Small intestine (tissue), 7 donors: Measurements from ENCODE around the gene POLR3G. TPM values are rescaled to one million over a fixed set of nuclear protein-coding genes. Genes with fewer than 3 reads are reported as not detected.

Experiments used
- DNase-seq, 2 donors: peaks; one replicate each; pipeline versions ENCODE4 v3.0.0 to v3.0.0-alpha.2; 2013
- FAIRE-seq: peaks from 2 replicates; lab custom pipeline; 2012; peaks lifted over from hg19 to GRCh38; lab: Jason Lieb, UNC
- H3K27ac ChIP-seq, 3 donors: one replicate each; pipeline ENCODE4 v1.5.1; 2013; ENCODE audit warnings: low read length in 2 of 3, mild to moderate bottlenecking in 2 of 3, control low read depth in 1 of 3, inconsistent platforms in 1 of 3, low read depth in 1 of 3, moderate library complexity in 1 of 3
- H3K27me3 ChIP-seq, 3 donors: one replicate each; pipeline ENCODE4 v1.6.1; 2013; ENCODE audit warnings: low read length in 3 of 3, inconsistent platforms in 1 of 3; ENCODE audit not compliant: control insufficient read depth in 3 of 3, insufficient read depth in 3 of 3
- H3K36me3 ChIP-seq, 3 donors: one replicate each; pipeline ENCODE4 v1.6.1; 2013; ENCODE audit warnings: low read length in 3 of 3, inconsistent platforms in 1 of 3, low read depth in 1 of 3, mild to moderate bottlenecking in 1 of 3, moderate library complexity in 1 of 3; ENCODE audit not compliant: control insufficient read depth in 3 of 3, insufficient read depth in 2 of 3
- H3K4me1 ChIP-seq, 3 donors: one replicate each; pipeline ENCODE4 v1.6.1; 2013; ENCODE audit warnings: low read length in 2 of 3, inconsistent platforms in 1 of 3, low read depth in 1 of 3, mild to moderate bottlenecking in 1 of 3, moderate library complexity in 1 of 3; ENCODE audit not compliant: control insufficient read depth in 3 of 3, insufficient read depth in 2 of 3
- H3K4me3 ChIP-seq, 3 donors: one replicate each; pipeline ENCODE4 v1.5.1; 2013; ENCODE audit warnings: low read length in 3 of 3, control low read depth in 1 of 3, inconsistent platforms in 1 of 3, low read depth in 1 of 3, mild to moderate bottlenecking in 1 of 3, moderate library complexity in 1 of 3
- H3K9me3 ChIP-seq, 2 donors: one replicate each; pipeline ENCODE4 v1.6.1; 2013; ENCODE audit warnings: low read depth in 1 of 2, low read length in 1 of 2; ENCODE audit not compliant: control insufficient read depth in 2 of 2, insufficient read depth in 1 of 2
- WGBS, 3 donors: extraction: QIAGEN DNeasy Blood & Tissue Kit; methylation state at CpG; one replicate each; pipeline ENCODE4 v1.1.7; 2013; 5-methylcytosine and 5-hydroxymethylcytosine counted together
- polyA plus RNA-seq, 4 donors: library from polyadenylated mRNA; stranded (reverse) in 3 of 4; unstranded in 1 of 4; fragments of 200-250 nt in 3 of 4; fragments of 120-200 nt in 1 of 4; gene quantifications; one replicate each; pipeline versions ENCODE4 v1.2.1 to v1.2.3, GENCODE V29; 2013
- donor health status: healthy with polysubstance abuse.
- donor health status: control.
- donor health status: control.
- donor health status: Bipolar disorder and iron deficiency.
- donor health status: healthy.

The POLR3G gene
- polyA plus RNA-seq, 4 donors = 0.45 to 2.1 (median 1.2) TPM

GRCh38 chr5:90510438-90510837 is 35.8 kb downstream of the POLR3G start:
- 75 to 87% (median 83%) methylated on average over 1 of the region's 1 CpG for WGBS, 3 donors
- Histone ChIP-seq H3K4me1 (no peaks in the 10 kb centered on the region), H3K27me3 (no peaks in the 10 kb centered on the region), H3K4me3 (no peak overlapping the region), H3K9me3 (no peaks in the 10 kb centered on the region), H3K36me3 (peaks cover 0 to 2% (median 2%) of the 10 kb centered on the region in 3 donors), H3K27ac (no peak overlapping the region)
- FAIRE-seq (no peak), DNase-seq (no peak)

- Histone ChIP-seq H3K36me3 (peaks cover 2 to 4% (median 3%) of the 10 kb centered on the region in 3 donors), H3K4me3 (no peak overlapping the region), H3K4me1 (no peaks in the 10 kb centered on the region), H3K27me3 (no peaks in the 10 kb centered on the region), H3K9me3 (no peaks in the 10 kb centered on the region), H3K27ac (no peak overlapping the region)
- DNase-seq = no peak
- WGBS, 3 donors = 66 to 72% (median 69%) methylated on average over 3 of the region's 3 CpGs
- no peak for FAIRE-seq
These were observed 39.9 kb downstream of the POLR3G start for GRCh38 chr5:90514520-90514919.

- H3K27me3 ChIP-seq = no peaks in the 10 kb centered on the region
- no peak overlapping the region for H3K4me3 ChIP-seq
- peaks cover 3 to 6% (median 5%) of the 10 kb centered on the region in 3 donors for H3K36me3 ChIP-seq
- no peak overlapping the region for H3K27ac ChIP-seq
- no peaks in the 10 kb centered on the region for H3K9me3 ChIP-seq
- FAIRE-seq = no peak
- DNase-seq = no peak
- no peaks in the 10 kb centered on the region for H3K4me1 ChIP-seq
These were observed 44.0 kb downstream of the POLR3G start for GRCh38 chr5:90518661-90519060.

GRCh38 chr5:90519081-90519480 is 44.4 kb downstream of the POLR3G start:
- 90 to 93% (median 93%) methylated on average over 7 of the region's 7 CpGs for WGBS, 3 donors
- no peak overlapping the region for H3K4me3 ChIP-seq
- H3K27me3 ChIP-seq = no peaks in the 10 kb centered on the region
- H3K9me3 ChIP-seq = no peaks in the 10 kb centered on the region
- FAIRE-seq = no peak
- H3K27ac ChIP-seq = no peak overlapping the region
- no peak for DNase-seq
- H3K36me3 ChIP-seq = peaks cover 3 to 6% (median 5%) of the 10 kb centered on the region in 3 donors
- H3K4me1 ChIP-seq = no peaks in the 10 kb centered on the region

GRCh38 chr5:90528601-90529193 is 54.0 kb downstream of the POLR3G start:
- Histone ChIP-seq H3K27me3 (no peaks in the 10 kb centered on the region), H3K9me3 (no peaks in the 10 kb centered on the region), H3K27ac (peak overlapping the region; percentile 76 to 96 (median 95)), H3K36me3 (peaks cover 0 to 4% (median 0%) of the 10 kb centered on the region in 3 donors), H3K4me1 (peaks cover 0 to 6% (median 5%) of the 10 kb centered on the region in 3 donors), H3K4me3 (peak overlapping the region; percentile 61 to 98 (median 68))
- peak; percentile 49 to 65 for DNase-seq
- 1 to 5% (median 3%) methylated on average over 18 of the region's 18 CpGs for WGBS, 3 donors
- no peak for FAIRE-seq

DNA sequence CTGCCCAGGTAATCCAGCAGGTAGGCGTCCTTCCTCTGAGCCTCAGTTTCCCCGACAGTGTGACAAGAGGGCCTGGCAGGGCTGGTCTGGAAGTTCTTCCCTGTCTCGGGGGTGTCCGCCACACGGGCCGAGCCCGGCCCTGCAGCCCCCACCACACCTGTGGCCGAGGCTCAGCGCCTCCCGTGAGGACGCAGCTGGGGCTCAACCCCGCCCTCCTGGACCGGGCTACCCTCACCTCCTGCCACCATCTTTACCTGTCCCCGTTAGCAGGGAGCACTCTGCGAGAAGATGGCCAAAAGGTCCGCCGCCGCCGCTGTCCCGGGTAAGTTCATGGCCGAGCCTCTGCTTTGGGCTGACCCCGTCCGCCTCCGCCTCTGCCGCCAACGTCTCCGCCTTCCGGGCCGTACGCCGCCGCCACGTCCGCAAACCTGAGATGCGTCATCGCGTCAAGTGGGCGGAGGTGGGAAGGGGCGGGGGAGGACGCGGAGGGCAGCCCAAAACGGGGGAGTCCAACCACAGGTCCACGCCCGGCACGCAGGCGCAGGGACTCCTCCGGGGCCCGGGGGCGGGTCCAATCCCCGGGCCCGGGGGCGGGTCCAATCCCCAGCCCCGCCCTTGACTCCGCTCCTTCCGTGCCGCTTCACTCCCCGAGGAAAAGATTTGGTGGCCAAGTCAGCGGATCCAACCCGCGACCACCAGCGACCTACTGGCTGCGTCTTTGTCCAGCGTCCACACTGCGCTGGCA is 54.7 kb downstream of the POLR3G start, which contains the start of gene LYSMD3:
Gene LYSMD3, minus strand, starts transcription at position 391 of the 745 bp plus-strand sequence. CDS start 4,295 bp downstream, outside the sequence.
- Histone ChIP-seq H3K27ac (peak within 1 kb of the TSS; percentile 76 to 96 (median 95)), H3K4me3 (peak within 1 kb of the TSS; percentile 61 to 98 (median 68)), H3K9me3 (no peaks in the 10 kb centered on the region), H3K27me3 (no peaks in the 10 kb centered on the region), H3K4me1 (peaks cover 0 to 6% (median 5%) of the 10 kb centered on the region in 3 donors), H3K36me3 (peaks cover 0 to 4% (median 0%) of the 10 kb centered on the region in 3 donors)
- DNase-seq (peak; percentile 98), FAIRE-seq (no peak)
- WGBS, 3 donors = 0% methylated on average over 58 to 64 of the region's 64 CpGs

GRCh38 chr5:90529939-90530677 is 55.4 kb downstream of the POLR3G start:
- FAIRE-seq (no peak), DNase-seq (peak in 1 of 2 donors; percentile 86)
- 3 to 5% (median 4%) methylated on average over 13 of the region's 13 CpGs for WGBS, 3 donors
- no peaks in the 10 kb centered on the region for H3K27me3 ChIP-seq
- H3K4me1 ChIP-seq = peaks cover 0 to 6% (median 5%) of the 10 kb centered on the region in 3 donors
- H3K9me3 ChIP-seq = no peaks in the 10 kb centered on the region
- no peaks in the 10 kb centered on the region for H3K36me3 ChIP-seq
- peak overlapping the region; percentile 67 to 96 (median 92) for H3K27ac ChIP-seq
- peak overlapping the region; percentile 61 to 98 (median 63) for H3K4me3 ChIP-seq
